K562 (cell line): ENCODE measurements around the gene MAD2L1BP. TPM values are rescaled to one million over a fixed set of nuclear protein-coding genes. Genes with fewer than 3 reads are reported as not detected.
A peak's percentile ranks its signal among the peaks of the same experiment; 100 is the strongest.

ENCODE experiments used
- CXXC5 ChIP-seq: fragments of 250-450 bp; sonication (Bioruptor Pico); IDR thresholded peaks from 2 replicates; pipeline ENCODE4 v1.8.0; 2022; ENCODE audit warnings: inconsistent platforms, mild to moderate bottlenecking, moderate library complexity
- ETV6 ChIP-seq, 3 experiments: fragments of 150-350 bp in 1 of 3; sonication (generic) in 1 of 3; formaldehyde crosslinking in 1 of 3; IDR thresholded peaks; 2 replicates each; pipeline versions ENCODE4 v1.6.1 to v1.8.0; 2014 to 2022; ENCODE audit warnings: borderline replicate concordance in 2 of 3, low read depth in 2 of 3, antibody characterized with exemption in 1 of 3, low read length in 1 of 3, mild to moderate bottlenecking in 1 of 3, missing genetic modification reagents in 1 of 3
- FUS ChIP-seq: fragments of 200-400 bp; formaldehyde crosslinking; optimal IDR thresholded peaks from 2 replicates; pipeline ENCODE3; 2017; ENCODE audit warnings: low read depth, low read length
- HMGN3 ChIP-seq: IDR thresholded peaks from 2 replicates; pipeline ENCODE4 v1.6.1; 2011; ENCODE audit warnings: borderline replicate concordance, low read depth, mild to moderate bottlenecking, mixed read lengths, low read length; ENCODE audit not compliant: insufficient read length; ENCODE audit errors: extremely low read depth
- JUND ChIP-seq, 2 experiments: IDR thresholded peaks; 2 replicates in 1 of 2; 3 replicates in 1 of 2; pipeline ENCODE4 v1.6.1; 2011; ENCODE audit warnings: borderline replicate concordance in 2 of 2, low read depth in 2 of 2, low read length in 2 of 2, improper control_type of control experiment in 1 of 2, missing biosample characterization in 1 of 2, missing genetic modification characterization in 1 of 2, missing genetic modification reagents in 1 of 2
- KDM4B ChIP-seq, 2 experiments: fragments of 450-650 bp in 1 of 2; sonication (generic) in 1 of 2; IDR thresholded peaks; 2 replicates each; pipeline ENCODE4 v1.6.1; 2016 to 2017; ENCODE audit warnings: borderline replicate concordance in 2 of 2, antibody characterized with exemption in 1 of 2, low read depth in 1 of 2, mild to moderate bottlenecking in 1 of 2
- LCOR ChIP-seq: sonication (generic); formaldehyde crosslinking; IDR thresholded peaks from 2 replicates; pipeline ENCODE4 v1.8.0; 2022; ENCODE audit warnings: mild to moderate bottlenecking, missing genetic modification reagents
- MYBL2 ChIP-seq, 2 experiments: fragments of 450-650 bp in 1 of 2; sonication (generic) in 1 of 2; formaldehyde crosslinking in 1 of 2; IDR thresholded peaks; 2 replicates each; pipeline versions ENCODE4 v1.6.1 to v1.8.1; 2017 to 2022; ENCODE audit warnings: borderline replicate concordance in 1 of 2, inconsistent platforms in 1 of 2, low read depth in 1 of 2, mild to moderate bottlenecking in 1 of 2, missing genetic modification reagents in 1 of 2, moderate library complexity in 1 of 2
- NR2C1 ChIP-seq, 2 experiments: fragments of 450-650 bp; IDR thresholded peaks; 2 replicates each; pipeline ENCODE4 v1.6.1; 2017; ENCODE audit warnings: mild to moderate bottlenecking in 2 of 2, antibody characterized with exemption in 1 of 2, inconsistent platforms in 1 of 2, missing compliant biosample characterization in 1 of 2, missing genetic modification characterization in 1 of 2
- POU5F1 ChIP-seq: fragments of 150-350 bp; IDR thresholded peaks from 2 replicates; pipeline ENCODE4 v1.6.1; 2014; ENCODE audit warnings: borderline replicate concordance, low read length, low read depth, mild to moderate bottlenecking; ENCODE audit not compliant: partially characterized antibody
- PURB ChIP-seq: sonication (generic); formaldehyde crosslinking; IDR thresholded peaks from 2 replicates; pipeline ENCODE4 v1.9.0; 2021; ENCODE audit warnings: low read depth, mild to moderate bottlenecking, missing genetic modification reagents
- RUNX1 ChIP-seq: sonication (generic); IDR thresholded peaks from 2 replicates; pipeline ENCODE4 v1.6.1; 2016; ENCODE audit warnings: antibody characterized with exemption, low read depth
- SLC30A9 ChIP-seq: fragments of 250-450 bp; sonication (Bioruptor Pico); IDR thresholded peaks from 2 replicates; pipeline ENCODE4 v1.8.0; 2022; ENCODE audit warnings: mild to moderate bottlenecking, moderate library complexity
- TFAM ChIP-seq: fragments of 250-450 bp; sonication (Bioruptor Pico); conservative IDR thresholded peaks from 2 replicates; pipeline ENCODE4 v1.5.0; 2021; ENCODE audit warnings: mild to moderate bottlenecking, moderate library complexity
- ZNF124 ChIP-seq: sonication (generic); formaldehyde crosslinking; IDR thresholded peaks from 2 replicates; pipeline ENCODE4 v1.8.1; 2022; ENCODE audit warnings: missing genetic modification reagents
- ZNF146 ChIP-seq: IDR thresholded peaks from one replicate; pipeline ENCODE4 v1.6.1; 2018; ENCODE audit warnings: missing compliant biosample characterization; ENCODE audit not compliant: unreplicated experiment
- ZNF175 ChIP-seq: fragments of 200-800 bp; sonication (Bioruptor generic); IDR thresholded peaks from 2 replicates; pipeline ENCODE4 v1.6.1; 2016; ENCODE audit warnings: low read depth, mild to moderate bottlenecking, missing genetic modification characterization, missing compliant biosample characterization
- polyA plus RNA-seq, 8 experiments: library from polyadenylated mRNA; depleted of rRNA in 4 of 8; stranded (reverse) in 5 of 8; unstranded in 3 of 8; fragments of >200 nt; fragmentation: Nextera tagmentation in 2 of 8; fragmentation: Illumina TruSeq in 1 of 8; extraction: Ambion mirVana in 2 of 8; extraction: Trizol in 1 of 8; gene quantifications; 2 replicates each; pipeline versions ENCODE4 v1.2.1 to v1.2.3, GENCODE V29; 2011 to 2014; ENCODE audit warnings: inconsistent platforms in 1 of 8, missing spikeins in 1 of 8
- total RNA-seq, 7 experiments: library from RNA; depleted of rRNA in 6 of 7; stranded (reverse); fragments of >200 nt in 6 of 7; fragmentation: Illumina TruSeq in 2 of 7; extraction: Trizol in 2 of 7; gene quantifications; 2 replicates each; pipeline versions ENCODE4 v1.2.1 to v1.2.3, GENCODE V29; 2011 to 2021; ENCODE audit warnings: low replicate concordance in 1 of 7
- TF ChIP-seq, protein P1 (sequence below): fragments of 450-650 bp; IDR thresholded peaks from 2 replicates; pipeline ENCODE4 v1.6.1; 2016; ENCODE audit warnings: missing biosample characterization, missing genetic modification characterization
- TF ChIP-seq, protein P2 (sequence below): fragments of 250-450 bp; sonication (Bioruptor Pico); IDR thresholded peaks from 2 replicates; pipeline ENCODE4 v1.9.0; 2021; ENCODE audit warnings: mild to moderate bottlenecking
- TF ChIP-seq, protein P3 (sequence below): sonication (generic); formaldehyde crosslinking; IDR thresholded peaks from 2 replicates; pipeline ENCODE4 v1.4.0; 2020; ENCODE audit warnings: mild to moderate bottlenecking, missing genetic modification reagents
- TF ChIP-seq, protein P4 (sequence below): fragments of 200-800 bp; sonication (Bioruptor generic); IDR thresholded peaks from 2 replicates; pipeline ENCODE4 v1.6.1; 2017; ENCODE audit warnings: missing genetic modification characterization, missing compliant biosample characterization

MAD2L1BP gene
- total and polyA plus RNA-seq, 9 of the 15 experiments (the other 6 are each of a cell fraction or from before 2014, with no cell fraction given) = 69.7 to 321 (median 111) TPM

DNA sequence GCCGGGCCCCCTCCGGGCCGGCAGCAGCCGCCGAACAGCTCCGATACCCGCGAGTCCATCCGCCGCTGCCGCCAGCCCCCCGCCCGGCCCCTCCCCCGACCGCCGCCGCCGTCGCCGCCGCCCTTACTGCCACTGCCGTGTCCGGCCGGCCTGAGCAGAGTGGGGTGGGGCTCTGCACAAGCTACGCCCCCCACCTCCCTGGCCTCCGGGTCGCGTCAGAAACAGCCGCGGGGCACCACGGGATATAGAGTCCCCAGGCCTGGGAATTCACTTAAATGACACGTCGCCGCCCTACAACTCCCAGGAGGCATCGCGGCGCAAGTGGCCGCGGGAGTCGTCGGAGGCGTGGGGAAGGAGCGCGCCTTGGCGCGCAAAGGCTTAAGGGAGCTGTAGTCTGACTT lies 6.5 kb upstream of the MAD2L1BP start, which contains the start of gene GTPBP2 (continued):
- TF ChIP-seq TFAM (CRISPR knock-in tag) = no peak
- TF ChIP-seq LCOR (CRISPR knock-in tag) = 0 out of 2 replicates have a peak, but pooled peaks have one; percentile 1
- no peak for TF ChIP-seq ETV6 (IDR thresholded peaks at IDR 0.05; ENCODE audit: borderline replicate concordance in 1 of 2, low read depth in 2 of 2, low read length in 1 of 2)
- no peak for TF ChIP-seq ETV6 (CRISPR knock-in tag; IDR thresholded peaks at IDR 0.05; ENCODE audit: borderline replicate concordance)
- TF ChIP-seq, protein P1, sequence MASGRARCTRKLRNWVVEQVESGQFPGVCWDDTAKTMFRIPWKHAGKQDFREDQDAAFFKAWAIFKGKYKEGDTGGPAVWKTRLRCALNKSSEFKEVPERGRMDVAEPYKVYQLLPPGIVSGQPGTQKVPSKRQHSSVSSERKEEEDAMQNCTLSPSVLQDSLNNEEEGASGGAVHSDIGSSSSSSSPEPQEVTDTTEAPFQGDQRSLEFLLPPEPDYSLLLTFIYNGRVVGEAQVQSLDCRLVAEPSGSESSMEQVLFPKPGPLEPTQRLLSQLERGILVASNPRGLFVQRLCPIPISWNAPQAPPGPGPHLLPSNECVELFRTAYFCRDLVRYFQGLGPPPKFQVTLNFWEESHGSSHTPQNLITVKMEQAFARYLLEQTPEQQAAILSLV (tag) = no peak
- TF ChIP-seq, protein P2, sequence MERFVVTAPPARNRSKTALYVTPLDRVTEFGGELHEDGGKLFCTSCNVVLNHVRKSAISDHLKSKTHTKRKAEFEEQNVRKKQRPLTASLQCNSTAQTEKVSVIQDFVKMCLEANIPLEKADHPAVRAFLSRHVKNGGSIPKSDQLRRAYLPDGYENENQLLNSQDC (CRISPR knock-in tag) = no peak
- no peak for TF ChIP-seq NR2C1 (IDR thresholded peaks at IDR 0.05)
- peak; percentile 97 for TF ChIP-seq NR2C1 (tag; IDR thresholded peaks at IDR 0.05)
- no peak for TF ChIP-seq PURB (CRISPR knock-in tag)
- peak; percentile 98 for TF ChIP-seq CXXC5 (CRISPR knock-in tag)
- TF ChIP-seq MYBL2 (IDR thresholded peaks at IDR 0.05; ENCODE audit: low read depth) = no peak
- TF ChIP-seq MYBL2 (CRISPR knock-in tag; IDR thresholded peaks at IDR 0.05; ENCODE audit: borderline replicate concordance) = no peak
- TF ChIP-seq ZNF175 (CRISPR knock-in tag) = peak; percentile 80
- TF ChIP-seq JUND (IDR thresholded peaks at IDR 0.05; ENCODE audit: borderline replicate concordance, low read depth, low read length) = peak; percentile 79
- no peak; the same call in 2 of the 3 replicates for TF ChIP-seq JUND (tag; IDR thresholded peaks at IDR 0.05; ENCODE audit: borderline replicate concordance, low read depth, low read length)
- TF ChIP-seq KDM4B (IDR thresholded peaks at IDR 0.05; ENCODE audit: borderline replicate concordance in 2 of 2, low read depth in 1 of 2) = no peak; a peak in 1 of 4 replicates
- no peak for TF ChIP-seq RUNX1
- TF ChIP-seq, protein P3, sequence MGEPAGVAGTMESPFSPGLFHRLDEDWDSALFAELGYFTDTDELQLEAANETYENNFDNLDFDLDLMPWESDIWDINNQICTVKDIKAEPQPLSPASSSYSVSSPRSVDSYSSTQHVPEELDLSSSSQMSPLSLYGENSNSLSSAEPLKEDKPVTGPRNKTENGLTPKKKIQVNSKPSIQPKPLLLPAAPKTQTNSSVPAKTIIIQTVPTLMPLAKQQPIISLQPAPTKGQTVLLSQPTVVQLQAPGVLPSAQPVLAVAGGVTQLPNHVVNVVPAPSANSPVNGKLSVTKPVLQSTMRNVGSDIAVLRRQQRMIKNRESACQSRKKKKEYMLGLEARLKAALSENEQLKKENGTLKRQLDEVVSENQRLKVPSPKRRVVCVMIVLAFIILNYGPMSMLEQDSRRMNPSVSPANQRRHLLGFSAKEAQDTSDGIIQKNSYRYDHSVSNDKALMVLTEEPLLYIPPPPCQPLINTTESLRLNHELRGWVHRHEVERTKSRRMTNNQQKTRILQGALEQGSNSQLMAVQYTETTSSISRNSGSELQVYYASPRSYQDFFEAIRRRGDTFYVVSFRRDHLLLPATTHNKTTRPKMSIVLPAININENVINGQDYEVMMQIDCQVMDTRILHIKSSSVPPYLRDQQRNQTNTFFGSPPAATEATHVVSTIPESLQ (CRISPR knock-in tag) = no peak
- TF ChIP-seq ZNF124 (CRISPR knock-in tag) = no peak
- no peak for TF ChIP-seq SLC30A9
- no peak for TF ChIP-seq FUS
- no peak for TF ChIP-seq ZNF146 (CRISPR knock-in tag)
- TF ChIP-seq POU5F1 = peak; percentile 80
- TF ChIP-seq HMGN3 = peak; percentile 91
- TF ChIP-seq, protein P4, sequence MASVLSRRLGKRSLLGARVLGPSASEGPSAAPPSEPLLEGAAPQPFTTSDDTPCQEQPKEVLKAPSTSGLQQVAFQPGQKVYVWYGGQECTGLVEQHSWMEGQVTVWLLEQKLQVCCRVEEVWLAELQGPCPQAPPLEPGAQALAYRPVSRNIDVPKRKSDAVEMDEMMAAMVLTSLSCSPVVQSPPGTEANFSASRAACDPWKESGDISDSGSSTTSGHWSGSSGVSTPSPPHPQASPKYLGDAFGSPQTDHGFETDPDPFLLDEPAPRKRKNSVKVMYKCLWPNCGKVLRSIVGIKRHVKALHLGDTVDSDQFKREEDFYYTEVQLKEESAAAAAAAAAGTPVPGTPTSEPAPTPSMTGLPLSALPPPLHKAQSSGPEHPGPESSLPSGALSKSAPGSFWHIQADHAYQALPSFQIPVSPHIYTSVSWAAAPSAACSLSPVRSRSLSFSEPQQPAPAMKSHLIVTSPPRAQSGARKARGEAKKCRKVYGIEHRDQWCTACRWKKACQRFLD = no peak
